HEK293T (cell line): ENCODE results near the gene MTAP.

Source experiments
- CTCF ChIA-PET: fragments of 350-600 bp; formaldehyde crosslinking; extraction: SDS; loops from one replicate; lab custom pipeline; 2021; ENCODE audit warnings: antibody characterized with exemption, inconsistent platforms; lab: Yijun Ruan, JAX
- POLR2A ChIA-PET: fragments of 350-600 bp; formaldehyde crosslinking; extraction: SDS; loops from one replicate; lab custom pipeline; 2020; ENCODE audit warnings: antibody characterized with exemption, inconsistent platforms; lab: Yijun Ruan, JAX
- DNase-seq: peaks from one replicate; pipeline ENCODE4 v3.0.0; 2012; ENCODE audit warnings: mixed read lengths; ENCODE audit errors: extremely low spot score
- ARNT ChIP-seq: fragments of 450-650 bp; IDR thresholded peaks from 2 replicates; pipeline ENCODE4 v1.6.1; 2017; ENCODE audit warnings: mild to moderate bottlenecking
- BHLHE40 ChIP-seq: fragments of 450-650 bp; IDR thresholded peaks from 2 replicates; pipeline ENCODE4 v1.6.1; 2016; ENCODE audit warnings: mild to moderate bottlenecking, moderate library complexity, borderline replicate concordance
- CTBP1 ChIP-seq: fragments of 450-650 bp; IDR thresholded peaks from 2 replicates; pipeline ENCODE4 v1.6.1; 2016; ENCODE audit warnings: borderline replicate concordance
- ELF4 ChIP-seq: fragments of 450-650 bp; IDR thresholded peaks from 2 replicates; pipeline ENCODE4 v1.6.1; 2017; ENCODE audit warnings: antibody characterized with exemption
- FOXA1 ChIP-seq: fragments of 450-650 bp; IDR thresholded peaks from 2 replicates; pipeline ENCODE4 v1.6.1; 2016; ENCODE audit warnings: mild to moderate bottlenecking
- FOXK2 ChIP-seq: fragments of 450-650 bp; IDR thresholded peaks from 2 replicates; pipeline ENCODE4 v1.6.1; 2016; ENCODE audit warnings: mild to moderate bottlenecking
- FOXM1 ChIP-seq: fragments of 450-650 bp; IDR thresholded peaks from 2 replicates; pipeline ENCODE4 v1.6.1; 2017; ENCODE audit warnings: mild to moderate bottlenecking, borderline replicate concordance
- HDGF ChIP-seq: fragments of 450-650 bp; IDR thresholded peaks from 2 replicates; pipeline ENCODE4 v1.6.1; 2017; ENCODE audit warnings: antibody characterized with exemption, borderline replicate concordance
- L3MBTL2 ChIP-seq: fragments of 450-650 bp; conservative IDR thresholded peaks from 2 replicates; pipeline ENCODE4 v1.6.1; 2016; ENCODE audit warnings: mild to moderate bottlenecking
- LEF1 ChIP-seq: fragments of 450-650 bp; IDR thresholded peaks from 2 replicates; pipeline ENCODE4 v1.6.1; 2017; ENCODE audit warnings: mild to moderate bottlenecking, borderline replicate concordance
- NFRKB ChIP-seq: fragments of 450-650 bp; IDR thresholded peaks from 2 replicates; pipeline ENCODE4 v1.6.1; 2016; ENCODE audit warnings: mild to moderate bottlenecking, moderate library complexity
- PKNOX1 ChIP-seq: fragments of 450-650 bp; IDR thresholded peaks from 2 replicates; pipeline ENCODE4 v1.6.1; 2016
- SP1 ChIP-seq: fragments of 450-650 bp; IDR thresholded peaks from 2 replicates; pipeline ENCODE4 v1.6.1; 2017
- SUZ12 ChIP-seq: fragments of 450-650 bp; IDR thresholded peaks from 2 replicates; pipeline ENCODE4 v1.6.1; 2016; ENCODE audit warnings: mild to moderate bottlenecking
- TARDBP ChIP-seq: fragments of 450-650 bp; IDR thresholded peaks from 2 replicates; pipeline ENCODE4 v1.6.1; 2016
- ZNF384 ChIP-seq: fragments of 450-650 bp; IDR thresholded peaks from 2 replicates; pipeline ENCODE4 v1.6.1; 2016

MTAP gene

GRCh38 chr9:21803649-21804048 is 1.2 kb downstream of the MTAP start:
- POLR2A ChIA-PET = interaction anchor here (1.6 kb wide), 1 partner anchor 206 kb away, joined by 3 read pairs; the partner anchor contains the start of gene CDKN2B

GRCh38 chr9:21804331-21804730 is 1.9 kb downstream of the MTAP start:
- CTCF ChIA-PET = no interaction called here
- no peak for TF ChIP-seq BHLHE40
- TF ChIP-seq LEF1 = no peak
- no peak for TF ChIP-seq FOXM1
- no peak for TF ChIP-seq CTBP1
- no peak for TF ChIP-seq ARNT
- TF ChIP-seq SUZ12 = no peak
- no peak for TF ChIP-seq HDGF
- TF ChIP-seq ZNF384 = no peak
- TF ChIP-seq TARDBP = no peak
- TF ChIP-seq L3MBTL2 = no peak
- TF ChIP-seq NFRKB = no peak
- TF ChIP-seq FOXK2 = no peak
- no peak for TF ChIP-seq SP1
- TF ChIP-seq PKNOX1 = no peak
- TF ChIP-seq ELF4 = no peak
- TF ChIP-seq FOXA1 = no peak
- POLR2A ChIA-PET = no interaction called here
- DNase-seq = no peak

More at GRCh38 chr9:21803649-21804048, 1.2 kb downstream of the MTAP start:
- TF ChIP-seq FOXA1 (no peak), TARDBP (no peak), L3MBTL2 (no peak), ELF4 (no peak), ZNF384 (no peak), HDGF (no peak), LEF1 (no peak), NFRKB (no peak), PKNOX1 (no peak), CTBP1 (no peak), SUZ12 (no peak), SP1 (no peak), ARNT (no peak), FOXK2 (no peak), FOXM1 (no peak)
- no peak for DNase-seq
- CTCF ChIA-PET = no interaction called here

GRCh38 chr9:21804791-21805190 is 2.4 kb downstream of the MTAP start:
- ChIA-PET POLR2A (no interaction called here), CTCF (no interaction called here)
- TF ChIP-seq L3MBTL2 = no peak
- no peak for TF ChIP-seq ARNT
- TF ChIP-seq NFRKB = no peak
- TF ChIP-seq SP1 = no peak
- TF ChIP-seq ELF4 = no peak
- TF ChIP-seq LEF1 = no peak
- TF ChIP-seq FOXM1 = no peak
- no peak for TF ChIP-seq FOXK2
- TF ChIP-seq FOXA1 = no peak
- no peak for TF ChIP-seq BHLHE40
- DNase-seq = no peak

- no peak for DNase-seq
- ChIA-PET CTCF (no interaction called here), POLR2A (no interaction called here)
- no peak for TF ChIP-seq FOXM1
- no peak for TF ChIP-seq ZNF384
- no peak for TF ChIP-seq SUZ12
- no peak for TF ChIP-seq SP1
- TF ChIP-seq HDGF = no peak
- no peak for TF ChIP-seq BHLHE40
- no peak for TF ChIP-seq TARDBP
- no peak for TF ChIP-seq ARNT
- no peak for TF ChIP-seq NFRKB
- no peak for TF ChIP-seq CTBP1
- TF ChIP-seq FOXA1 = no peak
- no peak for TF ChIP-seq ELF4
- TF ChIP-seq FOXK2 = no peak
- TF ChIP-seq L3MBTL2 = no peak
- no peak for TF ChIP-seq PKNOX1
Measured at GRCh38 chr9:21806644-21807043, 4.2 kb downstream of the MTAP start.

GRCh38 chr9:21810388-21810787 is 8.0 kb downstream of the MTAP start:
- TF ChIP-seq SUZ12 = no peak
- no peak for TF ChIP-seq ARNT
- ChIA-PET CTCF (interaction anchor here (2.1 kb wide), 1 partner anchor 433 kb away, joined by 8 read pairs; no protein-coding TSS in a partner anchor), POLR2A (interaction anchor here (1.0 kb wide), 1 partner anchor 434 kb away, joined by 4 read pairs; no protein-coding TSS in a partner anchor)
- DNase-seq = no peak

GRCh38 chr9:21810881-21811280 is 8.4 kb downstream of the MTAP start:
- CTCF ChIA-PET = interaction anchor here (1.7 to 2.1 kb wide), 2 partner anchors 433 to 641 kb away, joined by 5 to 8 read pairs; no protein-coding TSS in a partner anchor
- no peak for DNase-seq
- POLR2A ChIA-PET = interaction anchor here (1.0 kb wide), 1 partner anchor 433 kb away, joined by 4 read pairs; no protein-coding TSS in a partner anchor
- no peak for TF ChIP-seq TARDBP
- no peak for TF ChIP-seq FOXK2
- no peak for TF ChIP-seq LEF1
- TF ChIP-seq L3MBTL2 = no peak
- TF ChIP-seq SP1 = no peak
- no peak for TF ChIP-seq FOXA1
- no peak for TF ChIP-seq ZNF384
- TF ChIP-seq PKNOX1 = no peak
- no peak for TF ChIP-seq ARNT
- TF ChIP-seq HDGF = no peak
- no peak for TF ChIP-seq BHLHE40
- no peak for TF ChIP-seq CTBP1
- TF ChIP-seq FOXM1 = no peak
- TF ChIP-seq NFRKB = no peak
- TF ChIP-seq ELF4 = no peak
